OCI-LY3 (cell line): ENCODE results near the gene CNTN3.

Source experiments
- H2AFZ ChIP-seq: fragments of 200-600, 300-600 bp; shearing (Covaris generic); 2 replicates; pipeline ENCODE4 v1.6.0; 2014; ENCODE audit warnings: antibody characterized with exemption, low read depth, low read length
- H3K27ac ChIP-seq: fragments of 200-600, 300-600 bp; sonication (generic); 2 replicates; pipeline ENCODE4 v1.5.1; 2014; ENCODE audit warnings: mild to moderate bottlenecking, low read length, moderate library complexity, mixed read lengths
- H3K27me3 ChIP-seq: fragments of 200-600, 300-600 bp; sonication (generic); 2 replicates; pipeline ENCODE4 v1.6.1; 2014; ENCODE audit warnings: low read depth, low read length, mixed read lengths
- H3K36me3 ChIP-seq: fragments of 200-600, 300-600 bp; sonication (generic); replicated peaks from 2 replicates; pipeline ENCODE3; 2014; ENCODE audit warnings: low read depth, low read length, mixed read lengths
- H3K4me1 ChIP-seq: fragments of 300-600, 200-600 bp; sonication (generic); 2 replicates; pipeline ENCODE4 v1.6.1; 2014; ENCODE audit warnings: low read length, mixed read lengths
- H3K4me2 ChIP-seq: fragments of 200-600, 300-600 bp; sonication (generic); 2 replicates; pipeline ENCODE4 v1.6.1; 2014; ENCODE audit warnings: low read length, mixed read lengths
- H3K4me3 ChIP-seq: fragments of 300-600, 200-600 bp; sonication (generic); 2 replicates; pipeline ENCODE4 v1.5.1; 2014; ENCODE audit warnings: antibody characterized with exemption, mild to moderate bottlenecking, low read length, moderate library complexity
- H3K79me2 ChIP-seq: fragments of 300-600, 200-600 bp; shearing (Covaris generic); 2 replicates; pipeline ENCODE4 v1.6.1; 2014; ENCODE audit warnings: mild to moderate bottlenecking, low read length, mixed read lengths
- H3K9ac ChIP-seq: fragments of 300-600, 200-600 bp; shearing (Covaris generic); 2 replicates; pipeline ENCODE4 v1.6.0; 2014; ENCODE audit warnings: mild to moderate bottlenecking, low read length, moderate library complexity
- H3K9me3 ChIP-seq: fragments of 200-600, 300-600 bp; shearing (Covaris generic); 2 replicates; pipeline ENCODE4 v1.6.1; 2014; ENCODE audit warnings: low read length, mixed read lengths; ENCODE audit not compliant: insufficient read depth
- H4K20me1 ChIP-seq: fragments of 200-600, 300-600 bp; sonication (generic); 2 replicates; pipeline ENCODE4 v1.6.1; 2016; ENCODE audit warnings: low read length, mixed read lengths; ENCODE audit not compliant: insufficient read depth
- EZH2phosphoT487 ChIP-seq: fragments of 200-600 bp; shearing (Covaris generic); IDR thresholded peaks from 2 replicates; pipeline ENCODE4 v1.6.1; 2018; ENCODE audit warnings: antibody characterized with exemption, mixed run types, low read depth
- TF ChIP-seq, protein P1 (sequence below): fragments of 200-600, 300-600 bp; sonication (generic); IDR thresholded peaks from 2 replicates; pipeline ENCODE4 v1.5.1; 2014; ENCODE audit warnings: antibody characterized with exemption, low read length, low read depth

The CNTN3 gene

DNA sequence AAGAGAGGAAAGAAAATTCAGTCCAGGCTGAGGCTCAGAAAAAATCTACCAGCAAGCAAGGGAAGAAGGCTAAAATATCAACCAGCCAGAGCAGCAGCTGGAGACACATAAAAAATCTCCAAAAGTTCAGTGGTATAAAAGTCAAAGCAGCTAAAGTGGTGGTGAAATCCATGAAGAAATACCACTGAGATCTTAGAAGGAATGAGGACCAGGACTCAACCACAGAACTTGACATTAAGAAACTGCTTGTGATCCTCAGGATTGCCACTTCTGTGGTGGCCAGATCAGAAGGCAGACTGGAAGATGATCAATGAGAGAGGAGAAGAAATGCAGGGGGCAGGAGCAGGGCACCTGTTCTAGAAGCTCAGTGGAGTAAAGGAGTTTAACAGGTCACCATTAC, 22.5 kb downstream of the CNTN3 start:
- H2AFZ ChIP-seq, result no peak overlapping the region
- H3K4me1 ChIP-seq, result no peaks in the 10 kb centered on the region
- no peak for TF ChIP-seq EZH2phosphoT487
- no peaks in the 10 kb centered on the region for H3K9me3 ChIP-seq
- H4K20me1 ChIP-seq, result no peaks in the 10 kb centered on the region
- H3K79me2 ChIP-seq, result no peaks in the 10 kb centered on the region
- H3K27me3 ChIP-seq, result no peaks in the 10 kb centered on the region
- H3K4me2 ChIP-seq, result no peak overlapping the region
- H3K4me3 ChIP-seq, result no peak overlapping the region
- H3K9ac ChIP-seq, result no peak overlapping the region
- no peaks in the 10 kb centered on the region for H3K36me3 ChIP-seq
- no peak overlapping the region for H3K27ac ChIP-seq

DNA sequence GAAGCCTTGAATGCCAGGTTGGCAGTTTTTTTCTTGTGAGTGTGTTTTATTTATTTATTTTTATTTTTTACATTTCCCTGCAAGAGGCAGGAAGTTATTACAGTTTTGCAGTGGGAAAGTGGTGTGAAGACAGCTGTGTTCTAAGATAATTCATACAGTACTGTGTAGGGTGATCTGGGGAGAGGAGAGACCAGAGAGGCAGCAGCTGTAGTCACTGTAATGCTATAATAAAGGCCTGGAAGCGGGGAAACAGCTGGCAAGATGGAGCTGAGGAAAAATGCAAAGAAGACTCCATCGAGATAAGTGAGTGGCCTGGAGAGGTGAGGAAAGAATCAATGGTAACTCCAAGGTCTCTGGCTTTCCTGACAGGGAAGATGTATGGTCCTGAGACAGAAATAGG, 23.1 kb downstream of the CNTN3 start:
- TF ChIP-seq, protein P1, sequence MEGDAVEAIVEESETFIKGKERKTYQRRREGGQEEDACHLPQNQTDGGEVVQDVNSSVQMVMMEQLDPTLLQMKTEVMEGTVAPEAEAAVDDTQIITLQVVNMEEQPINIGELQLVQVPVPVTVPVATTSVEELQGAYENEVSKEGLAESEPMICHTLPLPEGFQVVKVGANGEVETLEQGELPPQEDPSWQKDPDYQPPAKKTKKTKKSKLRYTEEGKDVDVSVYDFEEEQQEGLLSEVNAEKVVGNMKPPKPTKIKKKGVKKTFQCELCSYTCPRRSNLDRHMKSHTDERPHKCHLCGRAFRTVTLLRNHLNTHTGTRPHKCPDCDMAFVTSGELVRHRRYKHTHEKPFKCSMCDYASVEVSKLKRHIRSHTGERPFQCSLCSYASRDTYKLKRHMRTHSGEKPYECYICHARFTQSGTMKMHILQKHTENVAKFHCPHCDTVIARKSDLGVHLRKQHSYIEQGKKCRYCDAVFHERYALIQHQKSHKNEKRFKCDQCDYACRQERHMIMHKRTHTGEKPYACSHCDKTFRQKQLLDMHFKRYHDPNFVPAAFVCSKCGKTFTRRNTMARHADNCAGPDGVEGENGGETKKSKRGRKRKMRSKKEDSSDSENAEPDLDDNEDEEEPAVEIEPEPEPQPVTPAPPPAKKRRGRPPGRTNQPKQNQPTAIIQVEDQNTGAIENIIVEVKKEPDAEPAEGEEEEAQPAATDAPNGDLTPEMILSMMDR, result no peak
- TF ChIP-seq EZH2phosphoT487, result no peak
- Histone ChIP-seq H3K4me2 (no peak overlapping the region), H4K20me1 (no peaks in the 10 kb centered on the region), H3K9ac (no peak overlapping the region), H3K4me3 (no peak overlapping the region), H3K27me3 (no peaks in the 10 kb centered on the region), H3K79me2 (no peaks in the 10 kb centered on the region), H3K27ac (no peak overlapping the region), H3K4me1 (no peaks in the 10 kb centered on the region), H3K9me3 (no peaks in the 10 kb centered on the region), H2AFZ (no peak overlapping the region), H3K36me3 (no peaks in the 10 kb centered on the region)

DNA sequence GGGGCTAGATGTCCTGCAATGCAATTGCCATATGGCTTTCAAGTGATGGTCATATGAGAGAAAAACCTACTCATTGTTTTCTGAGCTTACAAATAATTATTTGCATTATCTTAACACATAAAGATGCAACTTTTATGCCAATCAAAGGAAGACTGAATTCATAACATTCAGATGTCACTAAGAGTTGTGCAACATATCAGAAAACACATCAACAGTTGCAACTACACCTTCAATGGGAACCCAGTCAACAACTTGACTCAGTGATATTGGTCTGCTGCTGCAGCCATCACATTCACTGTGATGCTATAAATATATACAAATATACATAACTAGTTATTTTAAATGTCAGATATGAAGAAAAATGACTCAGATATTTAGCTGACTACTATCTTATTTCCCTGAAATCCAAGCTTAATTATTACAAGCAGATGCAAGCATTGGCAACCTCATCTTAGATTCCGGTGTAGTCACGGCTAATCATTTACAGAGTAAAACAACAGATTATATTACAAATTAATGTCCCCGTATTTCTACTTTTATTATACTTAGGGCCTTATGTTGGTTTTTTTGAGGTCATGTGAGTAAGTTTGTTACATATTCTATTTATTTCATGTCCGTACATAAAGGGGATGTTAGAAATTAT, 23.7 kb downstream of the CNTN3 start:
- no peak overlapping the region for H3K4me3 ChIP-seq
- H3K79me2 ChIP-seq, result no peaks in the 10 kb centered on the region

DNA sequence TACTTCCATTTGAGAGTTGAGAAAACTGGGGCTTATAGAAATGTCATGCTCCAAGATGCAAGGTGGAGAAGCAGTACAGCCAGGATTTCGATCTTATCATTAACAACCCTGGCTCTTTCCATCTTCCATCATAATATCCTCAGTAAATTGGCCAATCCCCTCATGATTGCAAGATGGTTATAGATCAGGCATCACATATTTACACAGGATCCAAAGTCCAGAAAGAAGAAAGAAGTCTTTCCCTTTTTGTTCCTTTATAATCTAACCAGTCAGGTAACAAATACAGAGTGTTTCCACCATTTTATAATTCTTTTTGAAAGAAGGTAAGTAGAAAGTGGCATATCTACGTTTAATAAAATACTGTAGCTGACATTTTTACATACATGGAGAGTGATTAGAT, 29.7 kb downstream of the CNTN3 start:
- H3K36me3 ChIP-seq, result no peaks in the 10 kb centered on the region
- H4K20me1 ChIP-seq, result no peaks in the 10 kb centered on the region
- no peak overlapping the region for H3K9ac ChIP-seq
- no peak overlapping the region for H3K4me3 ChIP-seq
- H3K27me3 ChIP-seq, result no peaks in the 10 kb centered on the region
- no peaks in the 10 kb centered on the region for H3K4me1 ChIP-seq
- H3K27ac ChIP-seq, result no peak overlapping the region
- H3K4me2 ChIP-seq, result no peak overlapping the region
- no peaks in the 10 kb centered on the region for H3K9me3 ChIP-seq
- no peaks in the 10 kb centered on the region for H3K79me2 ChIP-seq
- H2AFZ ChIP-seq, result no peak overlapping the region
- TF ChIP-seq EZH2phosphoT487, result no peak
- TF ChIP-seq, protein P1, result no peak

More for the DNA sequence above, 23.7 kb downstream of the CNTN3 start:
- Histone ChIP-seq H3K9me3 (no peaks in the 10 kb centered on the region), H3K36me3 (no peaks in the 10 kb centered on the region), H3K4me2 (no peak overlapping the region), H3K27ac (no peak overlapping the region), H4K20me1 (no peaks in the 10 kb centered on the region), H2AFZ (no peak overlapping the region), H3K4me1 (no peaks in the 10 kb centered on the region), H3K9ac (no peak overlapping the region), H3K27me3 (no peaks in the 10 kb centered on the region)
- TF ChIP-seq, protein P1, result no peak
- TF ChIP-seq EZH2phosphoT487, result no peak
